Measurements from ENCODE around the gene CDC14A.

GRCh38 chr1:100524355-100524754 lies 172.0 kb downstream of the CDC14A start:
- TF ChIP-seq, protein P1, sequence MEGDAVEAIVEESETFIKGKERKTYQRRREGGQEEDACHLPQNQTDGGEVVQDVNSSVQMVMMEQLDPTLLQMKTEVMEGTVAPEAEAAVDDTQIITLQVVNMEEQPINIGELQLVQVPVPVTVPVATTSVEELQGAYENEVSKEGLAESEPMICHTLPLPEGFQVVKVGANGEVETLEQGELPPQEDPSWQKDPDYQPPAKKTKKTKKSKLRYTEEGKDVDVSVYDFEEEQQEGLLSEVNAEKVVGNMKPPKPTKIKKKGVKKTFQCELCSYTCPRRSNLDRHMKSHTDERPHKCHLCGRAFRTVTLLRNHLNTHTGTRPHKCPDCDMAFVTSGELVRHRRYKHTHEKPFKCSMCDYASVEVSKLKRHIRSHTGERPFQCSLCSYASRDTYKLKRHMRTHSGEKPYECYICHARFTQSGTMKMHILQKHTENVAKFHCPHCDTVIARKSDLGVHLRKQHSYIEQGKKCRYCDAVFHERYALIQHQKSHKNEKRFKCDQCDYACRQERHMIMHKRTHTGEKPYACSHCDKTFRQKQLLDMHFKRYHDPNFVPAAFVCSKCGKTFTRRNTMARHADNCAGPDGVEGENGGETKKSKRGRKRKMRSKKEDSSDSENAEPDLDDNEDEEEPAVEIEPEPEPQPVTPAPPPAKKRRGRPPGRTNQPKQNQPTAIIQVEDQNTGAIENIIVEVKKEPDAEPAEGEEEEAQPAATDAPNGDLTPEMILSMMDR (IDR thresholded peaks at IDR 0.05), result no peak
- TF ChIP-seq POLR2A (IDR thresholded peaks at IDR 0.05), result no peak

All from heart left ventricle (tissue), 13 donors.